Measurements from ENCODE around the gene LRP1. TPM values are rescaled to one million over a fixed set of nuclear protein-coding genes. Genes with fewer than 3 reads are reported as not detected.

The LRP1 gene
- total RNA-seq, 1 donor from 2014 or later = 708 TPM

DNA sequence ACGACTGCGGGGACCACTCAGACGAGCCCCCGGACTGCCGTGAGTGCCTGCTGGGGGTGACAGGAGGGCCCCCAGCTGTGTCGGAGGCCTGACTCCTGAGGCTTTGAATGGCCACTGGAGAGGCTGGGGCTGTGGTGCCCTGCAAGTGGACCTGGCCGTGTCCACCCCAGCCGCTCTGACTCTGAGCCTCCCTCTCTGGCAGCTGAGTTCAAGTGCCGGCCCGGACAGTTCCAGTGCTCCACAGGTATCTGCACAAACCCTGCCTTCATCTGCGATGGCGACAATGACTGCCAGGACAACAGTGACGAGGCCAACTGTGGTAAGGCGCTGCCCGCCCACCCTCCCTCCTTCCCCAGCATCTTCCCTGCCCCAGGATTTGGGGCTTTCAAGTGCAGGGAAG lies 72.2 kb downstream of the LRP1 start:
- no peaks in the 10 kb centered on the region for H3K9me3 ChIP-seq
- no peaks in the 10 kb centered on the region for H3K27me3 ChIP-seq
- no peak overlapping the region for H3K27ac ChIP-seq
- no peaks in the 10 kb centered on the region for H3K4me1 ChIP-seq
- no peak for DNase-seq (ENCODE audit: low spot score in 2 of 2)
- intact Hi-C loops (cut with DNase I) = no loop called here
- no peak overlapping the region for H3K4me3 ChIP-seq
- TF ChIP-seq, protein P1, sequence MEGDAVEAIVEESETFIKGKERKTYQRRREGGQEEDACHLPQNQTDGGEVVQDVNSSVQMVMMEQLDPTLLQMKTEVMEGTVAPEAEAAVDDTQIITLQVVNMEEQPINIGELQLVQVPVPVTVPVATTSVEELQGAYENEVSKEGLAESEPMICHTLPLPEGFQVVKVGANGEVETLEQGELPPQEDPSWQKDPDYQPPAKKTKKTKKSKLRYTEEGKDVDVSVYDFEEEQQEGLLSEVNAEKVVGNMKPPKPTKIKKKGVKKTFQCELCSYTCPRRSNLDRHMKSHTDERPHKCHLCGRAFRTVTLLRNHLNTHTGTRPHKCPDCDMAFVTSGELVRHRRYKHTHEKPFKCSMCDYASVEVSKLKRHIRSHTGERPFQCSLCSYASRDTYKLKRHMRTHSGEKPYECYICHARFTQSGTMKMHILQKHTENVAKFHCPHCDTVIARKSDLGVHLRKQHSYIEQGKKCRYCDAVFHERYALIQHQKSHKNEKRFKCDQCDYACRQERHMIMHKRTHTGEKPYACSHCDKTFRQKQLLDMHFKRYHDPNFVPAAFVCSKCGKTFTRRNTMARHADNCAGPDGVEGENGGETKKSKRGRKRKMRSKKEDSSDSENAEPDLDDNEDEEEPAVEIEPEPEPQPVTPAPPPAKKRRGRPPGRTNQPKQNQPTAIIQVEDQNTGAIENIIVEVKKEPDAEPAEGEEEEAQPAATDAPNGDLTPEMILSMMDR (IDR thresholded peaks at IDR 0.05) = no peak
- peaks cover 100% of the 10 kb centered on the region in 2 donors for H3K36me3 ChIP-seq

DNA sequence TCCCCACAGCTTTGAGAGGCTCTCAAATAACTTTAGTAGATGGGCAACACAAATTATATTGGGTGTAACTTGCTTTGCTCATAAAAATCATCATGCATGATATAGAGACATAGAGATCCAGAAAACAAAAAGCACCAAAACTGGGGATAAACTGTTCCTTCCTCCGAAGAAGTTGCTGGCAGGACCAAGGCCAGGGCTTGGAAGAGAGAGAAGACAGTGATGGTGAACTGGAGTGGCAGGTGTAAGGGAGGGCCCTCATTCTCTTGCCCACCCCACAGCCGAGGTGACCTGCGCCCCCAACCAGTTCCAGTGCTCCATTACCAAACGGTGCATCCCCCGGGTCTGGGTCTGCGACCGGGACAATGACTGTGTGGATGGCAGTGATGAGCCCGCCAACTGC lies 72.9 kb downstream of the LRP1 start:
- Histone ChIP-seq H3K36me3 (peaks cover 100% of the 10 kb centered on the region in 2 donors), H3K4me1 (no peaks in the 10 kb centered on the region), H3K9me3 (no peaks in the 10 kb centered on the region), H3K4me3 (no peak overlapping the region), H3K27ac (no peak overlapping the region), H3K27me3 (no peaks in the 10 kb centered on the region)
- intact Hi-C loops (cut with DNase I) = no loop called here
- DNase-seq (ENCODE audit: low spot score in 2 of 2) = no peak
- TF ChIP-seq, protein P1 (IDR thresholded peaks at IDR 0.05) = no peak

DNA sequence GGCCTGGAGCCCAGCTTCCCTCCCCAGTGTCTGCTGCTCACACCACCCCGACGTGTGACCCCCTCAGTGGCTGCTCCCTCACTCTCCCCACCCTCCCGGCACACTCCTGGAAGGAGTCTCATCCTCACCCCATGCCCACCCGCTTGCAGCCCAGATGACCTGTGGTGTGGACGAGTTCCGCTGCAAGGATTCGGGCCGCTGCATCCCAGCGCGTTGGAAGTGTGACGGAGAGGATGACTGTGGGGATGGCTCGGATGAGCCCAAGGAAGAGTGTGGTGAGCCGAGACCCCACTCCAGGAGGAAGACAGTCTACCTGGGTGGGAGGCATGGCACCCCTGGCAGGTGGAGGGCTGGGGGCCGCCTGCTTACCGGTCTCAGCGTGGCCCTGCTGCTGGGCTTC lies 73.3 kb downstream of the LRP1 start:
- H3K4me3 ChIP-seq = no peak overlapping the region
- no peaks in the 10 kb centered on the region for H3K9me3 ChIP-seq
- H3K4me1 ChIP-seq = no peaks in the 10 kb centered on the region
- DNase-seq (ENCODE audit: low spot score in 2 of 2) = no peak
- H3K27me3 ChIP-seq = no peaks in the 10 kb centered on the region
- peaks cover 100% of the 10 kb centered on the region in 2 donors for H3K36me3 ChIP-seq
- intact Hi-C loops (cut with DNase I) = no loop called here
- H3K27ac ChIP-seq = no peak overlapping the region
- TF ChIP-seq, protein P1 (IDR thresholded peaks at IDR 0.05) = no peak

DNA sequence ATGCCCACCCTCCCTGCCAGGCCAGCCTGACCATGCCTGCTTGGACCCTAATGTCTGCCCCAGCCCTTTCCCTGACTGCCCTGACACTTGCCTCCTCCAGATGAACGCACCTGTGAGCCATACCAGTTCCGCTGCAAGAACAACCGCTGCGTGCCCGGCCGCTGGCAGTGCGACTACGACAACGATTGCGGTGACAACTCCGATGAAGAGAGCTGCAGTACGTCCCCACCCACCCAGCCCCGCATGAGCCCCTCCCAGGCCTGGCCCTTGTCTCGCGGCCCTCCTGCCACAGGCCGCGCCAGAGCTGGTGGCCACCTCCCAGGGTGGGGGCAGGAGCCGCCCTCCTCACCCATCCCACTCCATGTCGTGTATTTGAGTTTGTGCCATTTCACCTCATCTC lies 74.0 kb downstream of the LRP1 start:
- H3K36me3 ChIP-seq = peaks cover 99 to 100% of the 10 kb centered on the region in 2 donors
- H3K4me3 ChIP-seq = no peak overlapping the region
- H3K4me1 ChIP-seq = no peaks in the 10 kb centered on the region
- TF ChIP-seq, protein P1 (IDR thresholded peaks at IDR 0.05) = no peak
- intact Hi-C loops (cut with DNase I) = no loop called here
- H3K27me3 ChIP-seq = no peaks in the 10 kb centered on the region
- no peak for DNase-seq (ENCODE audit: low spot score in 2 of 2)
- H3K27ac ChIP-seq = no peak overlapping the region
- no peaks in the 10 kb centered on the region for H3K9me3 ChIP-seq

DNA sequence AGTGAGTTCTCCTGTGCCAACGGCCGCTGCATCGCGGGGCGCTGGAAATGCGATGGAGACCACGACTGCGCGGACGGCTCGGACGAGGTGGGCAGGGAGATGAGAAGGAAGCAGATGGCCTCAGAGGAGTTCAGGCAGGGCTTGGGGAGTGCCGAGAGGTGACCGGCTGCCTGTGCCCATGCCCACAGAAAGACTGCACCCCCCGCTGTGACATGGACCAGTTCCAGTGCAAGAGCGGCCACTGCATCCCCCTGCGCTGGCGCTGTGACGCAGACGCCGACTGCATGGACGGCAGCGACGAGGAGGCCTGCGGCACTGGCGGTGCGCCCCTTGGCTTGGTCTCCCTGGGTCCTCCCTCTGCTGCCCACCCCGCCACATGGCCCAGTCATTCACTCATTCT lies 74.9 kb downstream of the LRP1 start:
- Histone ChIP-seq H3K9me3 (no peaks in the 10 kb centered on the region), H3K27me3 (no peaks in the 10 kb centered on the region), H3K27ac (no peak overlapping the region), H3K4me1 (no peaks in the 10 kb centered on the region), H3K4me3 (no peak overlapping the region), H3K36me3 (peaks cover 99 to 100% of the 10 kb centered on the region in 2 donors)
- intact Hi-C loops (cut with DNase I) = no loop called here
- TF ChIP-seq, protein P1 (IDR thresholded peaks at IDR 0.05) = no peak
- no peak for DNase-seq (ENCODE audit: low spot score in 2 of 2)

DNA sequence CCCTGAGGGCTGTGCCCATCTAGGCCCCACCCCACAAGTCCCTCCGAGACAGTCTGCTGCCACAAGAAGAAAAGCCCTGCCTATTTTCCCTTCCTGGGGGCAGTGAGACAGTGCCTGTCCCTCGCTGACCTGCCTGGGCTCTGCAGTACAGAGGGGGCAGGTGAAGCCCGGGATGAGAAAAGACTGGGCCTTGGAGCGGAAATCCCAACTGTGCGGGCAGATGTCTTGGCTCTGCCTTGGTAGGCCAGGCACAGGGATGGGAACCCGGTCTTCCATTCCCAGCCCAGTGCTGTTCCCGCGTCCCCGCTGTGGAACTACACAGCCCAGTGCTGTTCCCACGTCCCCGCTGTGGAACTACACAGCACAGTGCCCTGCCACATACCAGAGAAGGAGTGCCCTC lies 75.5 kb downstream of the LRP1 start:
- Histone ChIP-seq H3K36me3 (peaks cover 99 to 100% of the 10 kb centered on the region in 2 donors), H3K4me3 (no peak overlapping the region), H3K27ac (no peak overlapping the region), H3K27me3 (no peaks in the 10 kb centered on the region), H3K9me3 (no peaks in the 10 kb centered on the region), H3K4me1 (no peaks in the 10 kb centered on the region)
- TF ChIP-seq, protein P1 (IDR thresholded peaks at IDR 0.05) = no peak
- no peak for DNase-seq (ENCODE audit: low spot score in 2 of 2)
- intact Hi-C loops (cut with DNase I) = no loop called here
